ENCODE results near the gene C4B.
"Not testable (repeated sequence)": the region's sequence is repeated elsewhere in the genome, so short reads cannot be mapped to it uniquely, and the experiment has no call there.

- TF ChIP-seq CTCF, POLR2AphosphoS5, POLR2A (IDR thresholded peaks at IDR 0.05): not testable (repeated sequence)
These were observed 34.3 kb upstream of the C4B start for GRCh38 chr6:31980195-31980876.

Data from breast epithelium (tissue), 3 donors.